ENCODE data around the gene PSMA4.

GRCh38 chr15:78506971-78507830, 33.0 kb upstream of the PSMA4 start, which contains the start of gene HYKK:
- TF ChIP-seq EZH2 (IDR thresholded peaks at IDR 0.05) (peak; percentile 66), EZH2phosphoT487 (IDR thresholded peaks at IDR 0.05) (no peak)
- TF ChIP-seq, protein P1, sequence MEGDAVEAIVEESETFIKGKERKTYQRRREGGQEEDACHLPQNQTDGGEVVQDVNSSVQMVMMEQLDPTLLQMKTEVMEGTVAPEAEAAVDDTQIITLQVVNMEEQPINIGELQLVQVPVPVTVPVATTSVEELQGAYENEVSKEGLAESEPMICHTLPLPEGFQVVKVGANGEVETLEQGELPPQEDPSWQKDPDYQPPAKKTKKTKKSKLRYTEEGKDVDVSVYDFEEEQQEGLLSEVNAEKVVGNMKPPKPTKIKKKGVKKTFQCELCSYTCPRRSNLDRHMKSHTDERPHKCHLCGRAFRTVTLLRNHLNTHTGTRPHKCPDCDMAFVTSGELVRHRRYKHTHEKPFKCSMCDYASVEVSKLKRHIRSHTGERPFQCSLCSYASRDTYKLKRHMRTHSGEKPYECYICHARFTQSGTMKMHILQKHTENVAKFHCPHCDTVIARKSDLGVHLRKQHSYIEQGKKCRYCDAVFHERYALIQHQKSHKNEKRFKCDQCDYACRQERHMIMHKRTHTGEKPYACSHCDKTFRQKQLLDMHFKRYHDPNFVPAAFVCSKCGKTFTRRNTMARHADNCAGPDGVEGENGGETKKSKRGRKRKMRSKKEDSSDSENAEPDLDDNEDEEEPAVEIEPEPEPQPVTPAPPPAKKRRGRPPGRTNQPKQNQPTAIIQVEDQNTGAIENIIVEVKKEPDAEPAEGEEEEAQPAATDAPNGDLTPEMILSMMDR (IDR thresholded peaks at IDR 0.05) = peak; percentile 22

Data from neural progenitor cell (in vitro differentiated cells).